Activated naive CD8-positive, alpha-beta T cell treated with anti-CD3 and anti-CD28 coated beads, Interleukin-2, amount 10 ng/mL, durations not matched to agents 7 days and 5 days (primary cell): ENCODE data around the gene COL4A2. TPM values are rescaled to one million over a fixed set of nuclear protein-coding genes. Genes with fewer than 3 reads are reported as not detected.

ENCODE experiments used
- ATAC-seq: fragments of 150-1000 bp; cut with Tn5 transposase; one replicate; pipeline ENCODE4 v1.10.0; 2021; ENCODE audit warnings: low read depth, moderate library complexity
- POLR2A ChIA-PET: fragments of 350-600 bp; sonication (Branson Sonifier 250); formaldehyde crosslinking; loops from one replicate; lab custom pipeline; 2021; ENCODE audit warnings: antibody characterized with exemption; lab: Charles Lee
- DNase-seq: peaks from one replicate; pipeline ENCODE4 v3.0.0; 2021
- H3K27ac Mint-ChIP-seq: one replicate; pipeline ENCODE4 v1.8.0; 2022; ENCODE audit warnings: mild to moderate bottlenecking, mixed read lengths
- H3K27me3 Mint-ChIP-seq: one replicate; pipeline ENCODE4 v1.8.0; 2022; ENCODE audit warnings: mild to moderate bottlenecking, moderate library complexity, mixed read lengths
- H3K36me3 Mint-ChIP-seq: one replicate; pipeline ENCODE4 v1.8.0; 2021; ENCODE audit warnings: mild to moderate bottlenecking, mixed read lengths
- H3K4me1 Mint-ChIP-seq: one replicate; pipeline ENCODE4 v1.8.0; 2021; ENCODE audit warnings: mixed read lengths
- H3K4me3 Mint-ChIP-seq: one replicate; pipeline ENCODE4 v1.8.0; 2022; ENCODE audit warnings: mild to moderate bottlenecking, moderate library complexity, mixed read lengths
- H3K9me3 Mint-ChIP-seq: one replicate; pipeline ENCODE4 v1.8.0; 2021; ENCODE audit warnings: mixed read lengths
- total RNA-seq, 2 experiments: library from RNA; stranded (reverse); gene quantifications; one replicate each; pipeline ENCODE4 v1.2.3, GENCODE V29; 2021

COL4A2 gene
- total RNA-seq, 2 experiments from 2014 or later: not detected

- DNase-seq (peak; percentile 66), ATAC-seq (peak; percentile 97)
- Mint-ChIP-seq H3K4me1 (peaks cover 5% of the 10 kb centered on the region), H3K27ac (no peak overlapping the region), H3K9me3 (no peaks in the 10 kb centered on the region), H3K4me3 (peak overlapping the region; percentile 62), H3K36me3 (no peaks in the 10 kb centered on the region), H3K27me3 (peaks cover 11% of the 10 kb centered on the region)
- POLR2A ChIA-PET: no interaction called here
Measured at GRCh38 chr13:110455941-110456340, 148.9 kb downstream of the COL4A2 start.

GRCh38 chr13:110456550-110456949, 149.5 kb downstream of the COL4A2 start:
- Mint-ChIP-seq H3K27ac (no peak overlapping the region), H3K36me3 (no peaks in the 10 kb centered on the region), H3K27me3 (peaks cover 11% of the 10 kb centered on the region), H3K4me3 (no peak overlapping the region), H3K9me3 (no peaks in the 10 kb centered on the region), H3K4me1 (peaks cover 5% of the 10 kb centered on the region)
- ATAC-seq (no peak), DNase-seq (no peak)
- POLR2A ChIA-PET: no interaction called here

GRCh38 chr13:110457361-110457760, 150.3 kb downstream of the COL4A2 start:
- ATAC-seq (no peak), DNase-seq (no peak)
- Mint-ChIP-seq H3K27ac (no peak overlapping the region), H3K36me3 (no peaks in the 10 kb centered on the region), H3K4me3 (no peak overlapping the region), H3K9me3 (no peaks in the 10 kb centered on the region), H3K27me3 (peaks cover 11% of the 10 kb centered on the region), H3K4me1 (peaks cover 5% of the 10 kb centered on the region)
- POLR2A ChIA-PET: no interaction called here

- POLR2A ChIA-PET: no interaction called here
- Mint-ChIP-seq H3K36me3 (no peaks in the 10 kb centered on the region), H3K9me3 (no peaks in the 10 kb centered on the region), H3K4me3 (no peak overlapping the region), H3K27me3 (peaks cover 11% of the 10 kb centered on the region), H3K4me1 (peaks cover 5% of the 10 kb centered on the region), H3K27ac (no peak overlapping the region)
- DNase-seq (no peak), ATAC-seq (no peak)
Measured at GRCh38 chr13:110458017-110458416, 150.9 kb downstream of the COL4A2 start.

GRCh38 chr13:110458594-110459365, 151.7 kb downstream of the COL4A2 start:
- POLR2A ChIA-PET: no interaction called here
- Mint-ChIP-seq H3K9me3 (no peaks in the 10 kb centered on the region), H3K4me3 (no peak overlapping the region), H3K27me3 (peaks cover 11% of the 10 kb centered on the region), H3K36me3 (no peaks in the 10 kb centered on the region), H3K4me1 (peaks cover 5% of the 10 kb centered on the region), H3K27ac (no peak overlapping the region)
- no peak for DNase-seq
- ATAC-seq: no peak

GRCh38 chr13:110462091-110462490, 155.0 kb downstream of the COL4A2 start:
- Mint-ChIP-seq H3K4me1 (peaks cover 3% of the 10 kb centered on the region), H3K36me3 (no peaks in the 10 kb centered on the region), H3K9me3 (no peaks in the 10 kb centered on the region), H3K4me3 (no peak overlapping the region), H3K27ac (no peak overlapping the region), H3K27me3 (peaks cover 11% of the 10 kb centered on the region)
- ATAC-seq (no peak), DNase-seq (no peak)
- POLR2A ChIA-PET: no interaction called here

GRCh38 chr13:110463156-110463555, 156.1 kb downstream of the COL4A2 start:
- H3K27me3 Mint-ChIP-seq: peaks cover 8% of the 10 kb centered on the region
- DNase-seq (no peak), ATAC-seq (no peak)
- peaks cover 3% of the 10 kb centered on the region for H3K4me1 Mint-ChIP-seq
- H3K27ac Mint-ChIP-seq: no peak overlapping the region
- POLR2A ChIA-PET: no interaction called here
- no peak overlapping the region for H3K4me3 Mint-ChIP-seq
- no peaks in the 10 kb centered on the region for H3K36me3 Mint-ChIP-seq
- H3K9me3 Mint-ChIP-seq: no peaks in the 10 kb centered on the region

GRCh38 chr13:110463871-110464510, 156.9 kb downstream of the COL4A2 start:
- Mint-ChIP-seq H3K36me3 (no peaks in the 10 kb centered on the region), H3K27me3 (peaks cover 6% of the 10 kb centered on the region), H3K27ac (no peak overlapping the region), H3K4me3 (no peak overlapping the region), H3K4me1 (peaks cover 3% of the 10 kb centered on the region), H3K9me3 (no peaks in the 10 kb centered on the region)
- DNase-seq (no peak), ATAC-seq (no peak)
- POLR2A ChIA-PET: no interaction called here

GRCh38 chr13:110464556-110465333, 157.7 kb downstream of the COL4A2 start:
- H3K4me3 Mint-ChIP-seq: no peak overlapping the region
- no peak for DNase-seq
- peaks cover 3% of the 10 kb centered on the region for H3K4me1 Mint-ChIP-seq
- H3K27me3 Mint-ChIP-seq: peaks cover 6% of the 10 kb centered on the region
- no peak for ATAC-seq
- no peak overlapping the region for H3K27ac Mint-ChIP-seq
- POLR2A ChIA-PET: no interaction called here
- no peaks in the 10 kb centered on the region for H3K9me3 Mint-ChIP-seq
- H3K36me3 Mint-ChIP-seq: no peaks in the 10 kb centered on the region

GRCh38 chr13:110465696-110466095, 158.6 kb downstream of the COL4A2 start:
- no peak for DNase-seq
- Mint-ChIP-seq H3K27me3 (peaks cover 15% of the 10 kb centered on the region), H3K4me1 (peaks cover 3% of the 10 kb centered on the region), H3K4me3 (no peak overlapping the region), H3K9me3 (no peaks in the 10 kb centered on the region), H3K36me3 (no peaks in the 10 kb centered on the region), H3K27ac (no peak overlapping the region)
- ATAC-seq: no peak
- POLR2A ChIA-PET: no interaction called here

- no peak for ATAC-seq
- Mint-ChIP-seq H3K27ac (no peak overlapping the region), H3K27me3 (peaks cover 18% of the 10 kb centered on the region), H3K4me1 (peaks cover 7% of the 10 kb centered on the region), H3K4me3 (no peak overlapping the region), H3K9me3 (no peaks in the 10 kb centered on the region), H3K36me3 (no peaks in the 10 kb centered on the region)
- DNase-seq: no peak
- POLR2A ChIA-PET: no interaction called here
Measured at GRCh38 chr13:110466266-110466915, 159.3 kb downstream of the COL4A2 start.

- H3K27me3 Mint-ChIP-seq: peaks cover 18% of the 10 kb centered on the region
- DNase-seq (no peak), ATAC-seq (no peak)
- H3K4me3 Mint-ChIP-seq: no peak overlapping the region
- POLR2A ChIA-PET: no interaction called here
- H3K4me1 Mint-ChIP-seq: peaks cover 11% of the 10 kb centered on the region
- no peak overlapping the region for H3K27ac Mint-ChIP-seq
- no peaks in the 10 kb centered on the region for H3K9me3 Mint-ChIP-seq
- H3K36me3 Mint-ChIP-seq: no peaks in the 10 kb centered on the region
Measured at GRCh38 chr13:110467516-110468110, 160.5 kb downstream of the COL4A2 start.

- Mint-ChIP-seq H3K27ac (no peak overlapping the region), H3K27me3 (peaks cover 18% of the 10 kb centered on the region), H3K4me1 (peaks cover 11% of the 10 kb centered on the region), H3K4me3 (no peak overlapping the region), H3K9me3 (no peaks in the 10 kb centered on the region), H3K36me3 (no peaks in the 10 kb centered on the region)
- DNase-seq (no peak), ATAC-seq (no peak)
- POLR2A ChIA-PET: no interaction called here
Measured at GRCh38 chr13:110468986-110469495, 162.0 kb downstream of the COL4A2 start.
